Measurements from ENCODE around the gene EN1. TPM values are rescaled to one million over a fixed set of nuclear protein-coding genes. Genes with fewer than 3 reads are reported as not detected.

EN1 gene
- total RNA-seq, 2 experiments from 2014 or later, result not detected

DNA sequence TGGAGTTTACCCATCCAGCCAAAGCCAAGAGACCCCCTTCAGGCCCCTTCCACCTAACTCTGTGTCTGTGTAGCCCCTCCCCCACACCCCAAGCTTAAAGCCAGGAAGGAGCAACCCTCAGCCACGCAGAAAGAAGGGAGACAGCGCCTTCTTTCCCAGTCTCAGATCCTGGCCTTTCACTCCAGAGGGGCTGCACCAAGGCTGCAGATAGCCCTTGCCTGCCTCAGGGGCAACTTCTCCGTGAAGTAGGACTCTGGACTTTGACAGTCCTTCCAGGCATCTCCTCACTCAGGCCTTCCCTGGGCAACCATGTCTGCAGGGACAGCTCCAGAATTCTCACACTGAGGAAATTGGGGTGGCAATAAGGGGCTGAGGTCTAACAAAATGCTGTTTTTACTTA is 26.9 kb upstream of the EN1 start:
- H3K4me3 ChIP-seq (ENCODE audit: low read length), result no peak overlapping the region
- no peaks in the 10 kb centered on the region for H3K36me3 ChIP-seq (ENCODE audit: insufficient read depth, low read length)
- peaks cover 18 to 29% of the 10 kb centered on the region in 2 experiments for H3K27me3 ChIP-seq (ENCODE audit: control insufficient read depth in 1 of 2, insufficient read depth in 2 of 2, low read length in 2 of 2)
- CTCF ChIA-PET, result no interaction called here
- TF ChIP-seq, protein P1, sequence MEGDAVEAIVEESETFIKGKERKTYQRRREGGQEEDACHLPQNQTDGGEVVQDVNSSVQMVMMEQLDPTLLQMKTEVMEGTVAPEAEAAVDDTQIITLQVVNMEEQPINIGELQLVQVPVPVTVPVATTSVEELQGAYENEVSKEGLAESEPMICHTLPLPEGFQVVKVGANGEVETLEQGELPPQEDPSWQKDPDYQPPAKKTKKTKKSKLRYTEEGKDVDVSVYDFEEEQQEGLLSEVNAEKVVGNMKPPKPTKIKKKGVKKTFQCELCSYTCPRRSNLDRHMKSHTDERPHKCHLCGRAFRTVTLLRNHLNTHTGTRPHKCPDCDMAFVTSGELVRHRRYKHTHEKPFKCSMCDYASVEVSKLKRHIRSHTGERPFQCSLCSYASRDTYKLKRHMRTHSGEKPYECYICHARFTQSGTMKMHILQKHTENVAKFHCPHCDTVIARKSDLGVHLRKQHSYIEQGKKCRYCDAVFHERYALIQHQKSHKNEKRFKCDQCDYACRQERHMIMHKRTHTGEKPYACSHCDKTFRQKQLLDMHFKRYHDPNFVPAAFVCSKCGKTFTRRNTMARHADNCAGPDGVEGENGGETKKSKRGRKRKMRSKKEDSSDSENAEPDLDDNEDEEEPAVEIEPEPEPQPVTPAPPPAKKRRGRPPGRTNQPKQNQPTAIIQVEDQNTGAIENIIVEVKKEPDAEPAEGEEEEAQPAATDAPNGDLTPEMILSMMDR (IDR thresholded peaks at IDR 0.05), result no peak
- no peaks in the 10 kb centered on the region for H3K4me1 Mint-ChIP-seq (ENCODE audit: low read depth)
- no peak for ATAC-seq (ENCODE audit: poor library complexity)
- intact Hi-C loops (cut with DNase I, micrococcal nuclease), result no loop called here
- POLR2A ChIA-PET, result no interaction called here
- peaks cover 70% of the 10 kb centered on the region for H3K27me3 Mint-ChIP-seq
- no peak overlapping the region for H3K27ac Mint-ChIP-seq
- DNase-seq, result no peak
- H3K4me3 Mint-ChIP-seq, result no peak overlapping the region
- H3K9me3 ChIP-seq (ENCODE audit: control insufficient read depth in 1 of 2, insufficient read depth in 1 of 2, low read length in 2 of 2), result no peaks in the 10 kb centered on the region
- no peak overlapping the region for H3K27ac ChIP-seq (ENCODE audit: low read depth in 1 of 2, low read length in 2 of 2)
- no peaks in the 10 kb centered on the region for H3K4me1 ChIP-seq (ENCODE audit: insufficient read depth, low read length)
- no peaks in the 10 kb centered on the region for H3K9me3 Mint-ChIP-seq
- H3K36me3 Mint-ChIP-seq (ENCODE audit: low read depth), result no peaks in the 10 kb centered on the region

DNA sequence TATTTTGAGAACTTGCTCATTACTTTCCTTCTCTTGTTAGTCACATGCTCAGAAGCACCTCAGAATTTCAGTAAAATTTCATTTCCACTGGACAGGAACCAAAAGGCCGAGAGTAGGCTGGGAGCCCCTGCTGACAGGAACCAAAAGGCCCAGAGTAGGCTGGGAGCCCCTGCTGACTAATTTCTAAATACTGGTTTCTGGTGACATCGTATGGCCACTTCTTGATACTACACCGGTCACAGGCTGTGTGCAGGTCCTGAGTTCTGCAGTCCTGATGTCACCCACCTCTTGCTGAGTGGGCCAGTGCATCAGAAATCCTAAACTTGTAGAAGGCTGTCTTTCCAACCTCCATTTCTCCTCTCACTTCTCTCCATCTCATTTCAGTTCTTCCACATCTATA is 17.7 kb upstream of the EN1 start:
- Histone ChIP-seq H3K27ac (ENCODE audit: low read depth in 1 of 2, low read length in 2 of 2) (no peak overlapping the region), H3K4me1 (ENCODE audit: insufficient read depth, low read length) (no peaks in the 10 kb centered on the region), H3K36me3 (ENCODE audit: insufficient read depth, low read length) (no peaks in the 10 kb centered on the region), H3K4me3 (ENCODE audit: low read length) (no peak overlapping the region), H3K27me3 (ENCODE audit: control insufficient read depth in 1 of 2, insufficient read depth in 2 of 2, low read length in 2 of 2) (peaks cover 22 to 46% of the 10 kb centered on the region in 2 experiments), H3K9me3 (ENCODE audit: control insufficient read depth in 1 of 2, insufficient read depth in 1 of 2, low read length in 2 of 2) (no peaks in the 10 kb centered on the region)
- H3K27me3 Mint-ChIP-seq, result peaks cover 56% of the 10 kb centered on the region
- H3K27ac Mint-ChIP-seq, result no peak overlapping the region
- intact Hi-C loops (cut with DNase I, micrococcal nuclease), result loop anchor here (2.0 to 5.0 kb wide), 3 partner anchors 642 to 833 kb away; no protein-coding TSS in a partner anchor
- peak in 3 of 14 experiments; percentile 34 to 58 (median 56) for DNase-seq
- ChIA-PET CTCF (no interaction called here), POLR2A (no interaction called here)
- H3K36me3 Mint-ChIP-seq (ENCODE audit: low read depth), result no peaks in the 10 kb centered on the region
- ATAC-seq (ENCODE audit: poor library complexity), result peak; percentile 73
- no peak overlapping the region for H3K4me3 Mint-ChIP-seq
- TF ChIP-seq, protein P1 (IDR thresholded peaks at IDR 0.05), result peak; percentile 61
- H3K4me1 Mint-ChIP-seq (ENCODE audit: low read depth), result no peaks in the 10 kb centered on the region
- no peaks in the 10 kb centered on the region for H3K9me3 Mint-ChIP-seq

DNA sequence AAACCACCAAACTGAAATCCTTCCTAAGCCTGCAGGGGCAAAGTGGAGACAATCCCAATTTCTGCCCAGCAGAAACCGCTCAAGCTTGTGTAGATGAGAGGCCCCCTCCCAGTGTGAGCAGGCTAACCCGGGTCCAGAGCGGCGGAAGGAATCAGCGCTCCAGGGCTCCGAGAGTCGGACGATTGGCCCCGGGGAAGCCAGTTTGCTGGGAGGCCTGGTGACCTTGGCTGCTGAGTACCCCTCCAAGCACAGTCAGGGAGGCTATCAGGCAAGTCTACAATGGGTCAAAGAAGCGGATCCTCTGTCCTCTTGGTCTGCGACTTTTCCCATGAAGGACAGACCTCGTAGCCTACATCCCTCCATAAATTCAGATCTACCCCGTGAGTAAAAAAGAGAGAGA is 16.8 kb upstream of the EN1 start:
- intact Hi-C loops (cut with DNase I, micrococcal nuclease), result loop anchor here (2.0 kb wide), 2 partner anchors 641 to 817 kb away; no protein-coding TSS in a partner anchor

More for the DNA sequence above, 16.8 kb upstream of the EN1 start:
- H3K4me1 Mint-ChIP-seq (ENCODE audit: low read depth), result no peaks in the 10 kb centered on the region
- H3K9me3 ChIP-seq (ENCODE audit: control insufficient read depth in 1 of 2, insufficient read depth in 1 of 2, low read length in 2 of 2), result peaks cover 0 to 5% of the 10 kb centered on the region in 2 experiments
- no peaks in the 10 kb centered on the region for H3K9me3 Mint-ChIP-seq
- ATAC-seq (ENCODE audit: poor library complexity) (no peak), DNase-seq (no peak)
- no peaks in the 10 kb centered on the region for H3K4me1 ChIP-seq (ENCODE audit: insufficient read depth, low read length)
- H3K4me3 Mint-ChIP-seq, result no peak overlapping the region
- H3K27ac ChIP-seq (ENCODE audit: low read depth in 1 of 2, low read length in 2 of 2), result no peak overlapping the region
- CTCF ChIA-PET, result no interaction called here
- H3K36me3 Mint-ChIP-seq (ENCODE audit: low read depth), result no peaks in the 10 kb centered on the region
- H3K4me3 ChIP-seq (ENCODE audit: low read length), result no peak overlapping the region
- no peak overlapping the region for H3K27ac Mint-ChIP-seq
- TF ChIP-seq, protein P1 (IDR thresholded peaks at IDR 0.05), result no peak
- POLR2A ChIA-PET, result no interaction called here
- H3K36me3 ChIP-seq (ENCODE audit: insufficient read depth, low read length), result no peaks in the 10 kb centered on the region
- peaks cover 65% of the 10 kb centered on the region for H3K27me3 Mint-ChIP-seq
- H3K27me3 ChIP-seq (ENCODE audit: control insufficient read depth in 1 of 2, insufficient read depth in 2 of 2, low read length in 2 of 2), result peaks cover 30 to 55% of the 10 kb centered on the region in 2 experiments
